Bronchial epithelial cell (primary cell): ENCODE measurements around the gene RCAN2. TPM values are rescaled to one million over a fixed set of nuclear protein-coding genes. Genes with fewer than 3 reads are reported as not detected.

ENCODE experiments used
- DNase-seq: peaks from one replicate; pipeline ENCODE4 v3.0.0-alpha.2; 2010; ENCODE audit warnings: low read depth
- FAIRE-seq: peaks from 2 replicates; lab custom pipeline; 2011; peaks lifted over from hg19 to GRCh38; lab: Jason Lieb, UNC
- H3K27me3 ChIP-seq: 2 replicates; pipeline ENCODE4 v1.5.1; 2011; ENCODE audit warnings: low read length; ENCODE audit not compliant: control insufficient read depth, insufficient read depth
- H3K36me3 ChIP-seq: 2 replicates; pipeline ENCODE4 v1.5.1; 2011; ENCODE audit warnings: low read length; ENCODE audit not compliant: control insufficient read depth, insufficient read depth
- H3K4me3 ChIP-seq: 2 replicates; pipeline ENCODE4 v1.5.1; 2011; ENCODE audit warnings: mild to moderate bottlenecking, low read depth, low read length, control low read depth
- CTCF ChIP-seq: IDR thresholded peaks from 2 replicates; pipeline ENCODE4 v1.5.1; 2011; ENCODE audit warnings: mild to moderate bottlenecking, moderate library complexity, low read length, control low read depth, inconsistent platforms; ENCODE audit not compliant: insufficient read depth, severe bottlenecking
- total RNA-seq: library from RNA; depleted of rRNA; stranded (reverse); fragments of >200 nt; gene quantifications from 2 replicates; pipeline ENCODE4 v1.2.1, GENCODE V29; 2014

Gene RCAN2
- total RNA-seq, 1 donor from 2014 or later, result under 0.01 TPM

GRCh38 chr6:46271728-46272127 lies 219.5 kb downstream of the RCAN2 start:
- DNase-seq, result no peak
- TF ChIP-seq CTCF, result no peak
- no peak overlapping the region for H3K4me3 ChIP-seq
- FAIRE-seq, result no peak
- H3K27me3 ChIP-seq, result no peaks in the 10 kb centered on the region
- no peaks in the 10 kb centered on the region for H3K36me3 ChIP-seq

GRCh38 chr6:46271107-46271506 lies 220.1 kb downstream of the RCAN2 start:
- no peaks in the 10 kb centered on the region for H3K27me3 ChIP-seq
- H3K4me3 ChIP-seq, result no peak overlapping the region
- TF ChIP-seq CTCF, result no peak
- DNase-seq (no peak), FAIRE-seq (no peak)
- H3K36me3 ChIP-seq, result no peaks in the 10 kb centered on the region

GRCh38 chr6:46270336-46270735 lies 220.9 kb downstream of the RCAN2 start:
- TF ChIP-seq CTCF, result no peak
- FAIRE-seq, result no peak
- no peaks in the 10 kb centered on the region for H3K36me3 ChIP-seq
- H3K27me3 ChIP-seq, result no peaks in the 10 kb centered on the region
- DNase-seq, result no peak
- no peak overlapping the region for H3K4me3 ChIP-seq

GRCh38 chr6:46269447-46270229 lies 221.6 kb downstream of the RCAN2 start:
- FAIRE-seq, result no peak
- no peak overlapping the region for H3K4me3 ChIP-seq
- no peak for TF ChIP-seq CTCF

GRCh38 chr6:46267515-46267914 lies 223.7 kb downstream of the RCAN2 start:
- no peaks in the 10 kb centered on the region for H3K36me3 ChIP-seq
- DNase-seq (no peak), FAIRE-seq (no peak)
- H3K4me3 ChIP-seq, result no peak overlapping the region
- no peaks in the 10 kb centered on the region for H3K27me3 ChIP-seq
- TF ChIP-seq CTCF, result no peak

More at GRCh38 chr6:46269447-46270229, 221.6 kb downstream of the RCAN2 start:
- no peaks in the 10 kb centered on the region for H3K27me3 ChIP-seq
- no peak for DNase-seq
- no peaks in the 10 kb centered on the region for H3K36me3 ChIP-seq

- FAIRE-seq, result no peak
- no peaks in the 10 kb centered on the region for H3K27me3 ChIP-seq
- no peak for TF ChIP-seq CTCF
- no peaks in the 10 kb centered on the region for H3K36me3 ChIP-seq
- no peak for DNase-seq
- no peak overlapping the region for H3K4me3 ChIP-seq
These were observed 225.9 kb downstream of the RCAN2 start for GRCh38 chr6:46265373-46265772.
